Mammary epithelial cell (primary cell): ENCODE data around the gene SRD5A3.

ENCODE experiments used
- EZH2 ChIP-seq: IDR thresholded peaks from 2 replicates; pipeline ENCODE4 v1.6.1; 2012; ENCODE audit warnings: low read length, inconsistent platforms, borderline replicate concordance
- TF ChIP-seq, protein P1 (sequence below), 2 donors: IDR thresholded peaks in 1 of 2; conservative IDR thresholded peaks in 1 of 2; 2 replicates each; pipeline ENCODE4 v1.5.1; 2011 to 2012; ENCODE audit warnings: inconsistent platforms in 2 of 2, low read length in 2 of 2, mild to moderate bottlenecking in 2 of 2, control low read depth in 1 of 2, low read depth in 1 of 2; ENCODE audit not compliant: insufficient read depth in 1 of 2; ENCODE audit errors: extremely low read depth in 1 of 2

DNA sequence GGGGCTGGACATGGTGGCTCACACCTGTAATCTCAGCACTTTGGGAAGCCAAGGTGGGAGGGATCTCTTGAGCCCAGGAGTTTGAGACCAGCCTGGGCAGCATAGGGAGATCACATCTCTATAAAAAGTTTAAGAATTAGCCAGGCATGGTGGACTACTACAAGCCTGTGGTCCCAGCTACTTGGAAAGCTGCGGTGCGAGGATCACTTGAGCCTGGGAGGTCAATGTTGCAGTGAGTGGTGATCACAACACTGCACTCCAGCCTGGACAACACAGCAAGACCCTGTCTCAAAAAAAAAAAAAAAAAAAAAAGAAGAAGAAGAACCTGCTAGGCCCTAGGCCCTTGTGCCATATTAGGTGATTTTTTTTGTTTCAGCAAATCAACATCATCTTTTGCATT is 12.2 kb downstream of the SRD5A3 start:
- TF ChIP-seq, protein P1, sequence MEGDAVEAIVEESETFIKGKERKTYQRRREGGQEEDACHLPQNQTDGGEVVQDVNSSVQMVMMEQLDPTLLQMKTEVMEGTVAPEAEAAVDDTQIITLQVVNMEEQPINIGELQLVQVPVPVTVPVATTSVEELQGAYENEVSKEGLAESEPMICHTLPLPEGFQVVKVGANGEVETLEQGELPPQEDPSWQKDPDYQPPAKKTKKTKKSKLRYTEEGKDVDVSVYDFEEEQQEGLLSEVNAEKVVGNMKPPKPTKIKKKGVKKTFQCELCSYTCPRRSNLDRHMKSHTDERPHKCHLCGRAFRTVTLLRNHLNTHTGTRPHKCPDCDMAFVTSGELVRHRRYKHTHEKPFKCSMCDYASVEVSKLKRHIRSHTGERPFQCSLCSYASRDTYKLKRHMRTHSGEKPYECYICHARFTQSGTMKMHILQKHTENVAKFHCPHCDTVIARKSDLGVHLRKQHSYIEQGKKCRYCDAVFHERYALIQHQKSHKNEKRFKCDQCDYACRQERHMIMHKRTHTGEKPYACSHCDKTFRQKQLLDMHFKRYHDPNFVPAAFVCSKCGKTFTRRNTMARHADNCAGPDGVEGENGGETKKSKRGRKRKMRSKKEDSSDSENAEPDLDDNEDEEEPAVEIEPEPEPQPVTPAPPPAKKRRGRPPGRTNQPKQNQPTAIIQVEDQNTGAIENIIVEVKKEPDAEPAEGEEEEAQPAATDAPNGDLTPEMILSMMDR (conservative IDR thresholded peaks at IDR 0.05 in 1 of 2, IDR thresholded peaks at IDR 0.05 in 1 of 2; ENCODE audit: extremely low read depth in 1 of 2, insufficient read depth in 1 of 2, low read depth in 1 of 2, low read length in 2 of 2): no peak
- TF ChIP-seq EZH2: no peak
